Measurements from ENCODE around the gene WSCD2. TPM values are rescaled to one million over a fixed set of nuclear protein-coding genes. Genes with fewer than 3 reads are reported as not detected.

The WSCD2 gene
- polyA plus RNA-seq, 3 donors = not detected

DNA sequence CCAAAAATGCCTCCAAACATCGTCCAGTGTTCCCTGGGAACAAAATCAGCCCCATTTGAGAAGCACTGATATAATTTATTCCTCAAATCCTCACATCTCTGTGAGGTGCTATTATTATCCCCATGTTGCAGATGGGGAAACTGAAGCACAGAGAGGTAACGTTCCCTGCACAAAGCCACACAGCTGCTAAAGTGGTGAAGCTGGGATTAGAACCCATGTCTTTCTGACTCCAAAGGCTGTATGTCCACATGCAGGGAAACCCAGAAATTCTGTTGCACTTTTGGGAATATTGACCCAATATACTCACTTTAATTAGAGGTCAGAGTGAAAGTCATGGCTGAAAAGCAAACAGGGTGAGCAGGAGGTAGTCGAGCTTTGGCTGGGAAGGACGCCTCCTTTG lies 19.1 kb upstream of the WSCD2 start:
- Histone ChIP-seq H3K4me3 (replicated peaks in 1 of 3; ENCODE audit: low read depth in 2 of 3, low read length in 3 of 3) (no peak overlapping the region), H3K9me3 (replicated peaks in 1 of 2; ENCODE audit: control insufficient read depth in 1 of 2, insufficient read depth in 1 of 2, low read length in 2 of 2) (no peaks in the 10 kb centered on the region), H3K27ac (ENCODE audit: low read depth in 1 of 2, low read length in 2 of 2) (no peak overlapping the region), H3K36me3 (replicated peaks in 1 of 2; ENCODE audit: control insufficient read depth in 1 of 2, insufficient read depth in 2 of 2, low read length in 2 of 2) (no peaks in the 10 kb centered on the region), H4K20me1 (ENCODE audit: insufficient read depth, low read length) (no peaks in the 10 kb centered on the region), H3K9ac (ENCODE audit: insufficient read depth, low read length, poor library complexity, severe bottlenecking) (no peak overlapping the region), H3K4me2 (replicated peaks; ENCODE audit: extremely low read depth, low read length, poor library complexity, severe bottlenecking) (no peak overlapping the region), H3K79me2 (ENCODE audit: insufficient read depth, low read length) (no peaks in the 10 kb centered on the region), H3K4me1 (ENCODE audit: control insufficient read depth in 1 of 2, insufficient read depth in 2 of 2, low read length in 2 of 2) (no peaks in the 10 kb centered on the region), H2AFZ (ENCODE audit: insufficient read depth, low read depth, low read length, poor library complexity, severe bottlenecking) (no peak overlapping the region), H3K27me3 (ENCODE audit: control insufficient read depth in 2 of 2, insufficient read depth in 2 of 2, low read length in 2 of 2) (no peaks in the 10 kb centered on the region)
- intact Hi-C loops (cut with micrococcal nuclease) = no loop called here
- Mint-ChIP-seq H3K4me1 (peaks cover 2% of the 10 kb centered on the region), H3K27me3 (ENCODE audit: low read depth in 3 of 3) (peaks cover 1 to 5% (median 5%) of the 10 kb centered on the region in 3 donors), H3K4me3 (no peak overlapping the region), H3K27ac (no peak overlapping the region), H3K36me3 (no peaks in the 10 kb centered on the region), H3K9me3 (no peaks in the 10 kb centered on the region)
- TF ChIP-seq CTCF (IDR thresholded peaks at IDR 0.05) = no peak
- no peak for DNase-seq
- WGBS (ENCODE audit: insufficient coverage) = no CpG with 5 or more reads among the region's 4 CpGs

- Mint-ChIP-seq H3K27me3 (ENCODE audit: low read depth in 3 of 3) (peaks cover 1 to 8% (median 6%) of the 10 kb centered on the region in 3 donors), H3K9me3 (no peaks in the 10 kb centered on the region), H3K4me1 (peaks cover 2% of the 10 kb centered on the region), H3K4me3 (no peak overlapping the region), H3K36me3 (no peaks in the 10 kb centered on the region), H3K27ac (no peak overlapping the region)
- Histone ChIP-seq H3K79me2 (ENCODE audit: insufficient read depth, low read length) (no peaks in the 10 kb centered on the region), H3K9ac (ENCODE audit: insufficient read depth, low read length, poor library complexity, severe bottlenecking) (no peak overlapping the region), H3K27ac (ENCODE audit: low read depth in 1 of 2, low read length in 2 of 2) (no peak overlapping the region), H4K20me1 (ENCODE audit: insufficient read depth, low read length) (no peaks in the 10 kb centered on the region), H3K4me2 (replicated peaks; ENCODE audit: extremely low read depth, low read length, poor library complexity, severe bottlenecking) (no peak overlapping the region), H2AFZ (ENCODE audit: insufficient read depth, low read depth, low read length, poor library complexity, severe bottlenecking) (no peak overlapping the region), H3K9me3 (replicated peaks in 1 of 2; ENCODE audit: control insufficient read depth in 1 of 2, insufficient read depth in 1 of 2, low read length in 2 of 2) (no peaks in the 10 kb centered on the region), H3K27me3 (ENCODE audit: control insufficient read depth in 2 of 2, insufficient read depth in 2 of 2, low read length in 2 of 2) (no peaks in the 10 kb centered on the region), H3K4me3 (replicated peaks in 1 of 3; ENCODE audit: low read depth in 2 of 3, low read length in 3 of 3) (no peak overlapping the region), H3K36me3 (replicated peaks in 1 of 2; ENCODE audit: control insufficient read depth in 1 of 2, insufficient read depth in 2 of 2, low read length in 2 of 2) (no peaks in the 10 kb centered on the region), H3K4me1 (ENCODE audit: control insufficient read depth in 1 of 2, insufficient read depth in 2 of 2, low read length in 2 of 2) (no peaks in the 10 kb centered on the region)
- WGBS (ENCODE audit: insufficient coverage) = no CpG with 5 or more reads among the region's 1 CpG
- intact Hi-C loops (cut with micrococcal nuclease) = no loop called here
- no peak for TF ChIP-seq CTCF (IDR thresholded peaks at IDR 0.05)
- DNase-seq = no peak
Observed at GRCh38 chr12:108110844-108111243, 18.2 kb upstream of the WSCD2 start.
